Measurements from ENCODE around the gene SRGAP3. TPM values are rescaled to one million over a fixed set of nuclear protein-coding genes. Genes with fewer than 3 reads are reported as not detected.

The SRGAP3 gene
- total and polyA plus RNA-seq, 3 donors from 2014 or later: 16.5 to 65.9 (median 58.5) TPM

GRCh38 chr3:9111866-9112265 lies 137.6 kb downstream of the SRGAP3 start:
- 47 to 54% methylated on average over 3 to 5 of the region's 5 CpGs for WGBS, 2 donors
- peak; percentile 62 for DNase-seq
- Histone ChIP-seq H3K36me3 (ENCODE audit: low read depth, missing control alignments) (no peaks in the 10 kb centered on the region), H3K27me3 (no peaks in the 10 kb centered on the region), H3K9me3 (no peaks in the 10 kb centered on the region), H3K4me1 (no peaks in the 10 kb centered on the region), H3K4me3 (no peak overlapping the region), H3K27ac (no peak overlapping the region)
- TF ChIP-seq POLR2A (IDR thresholded peaks at IDR 0.05): no peak
- peak in 1 of 3 experiments; percentile 25 for TF ChIP-seq CTCF (IDR thresholded peaks at IDR 0.05)
- intact Hi-C loops (cut with DNase I; ENCODE audit: low total_unique reads): no loop called here

- Histone ChIP-seq H3K36me3 (ENCODE audit: low read depth, missing control alignments) (no peaks in the 10 kb centered on the region), H3K27me3 (no peaks in the 10 kb centered on the region), H3K27ac (no peak overlapping the region), H3K4me1 (no peaks in the 10 kb centered on the region), H3K9me3 (no peaks in the 10 kb centered on the region), H3K4me3 (no peak overlapping the region)
- TF ChIP-seq CTCF (IDR thresholded peaks at IDR 0.05) (no peak), POLR2A (IDR thresholded peaks at IDR 0.05) (no peak)
- intact Hi-C loops (cut with DNase I; ENCODE audit: low total_unique reads): no loop called here
- WGBS, 2 donors: 92% methylated on average over 7 of the region's 7 CpGs
- DNase-seq: no peak
These were observed 138.0 kb downstream of the SRGAP3 start for GRCh38 chr3:9111417-9111816.

- Histone ChIP-seq H3K27ac (no peak overlapping the region), H3K9me3 (no peaks in the 10 kb centered on the region), H3K36me3 (ENCODE audit: low read depth, missing control alignments) (no peaks in the 10 kb centered on the region), H3K27me3 (no peaks in the 10 kb centered on the region), H3K4me3 (no peak overlapping the region), H3K4me1 (no peaks in the 10 kb centered on the region)
- no peak for DNase-seq
- intact Hi-C loops (cut with DNase I; ENCODE audit: low total_unique reads): no loop called here
- TF ChIP-seq POLR2A (IDR thresholded peaks at IDR 0.05): no peak
- TF ChIP-seq CTCF (IDR thresholded peaks at IDR 0.05): no peak
- 92 to 100% methylated on average over 3 to 5 of the region's 5 CpGs for WGBS, 2 donors
These were observed 138.6 kb downstream of the SRGAP3 start for GRCh38 chr3:9110802-9111201.

GRCh38 chr3:9110316-9110715 lies 139.1 kb downstream of the SRGAP3 start:
- no peaks in the 10 kb centered on the region for H3K36me3 ChIP-seq (ENCODE audit: low read depth, missing control alignments)
- intact Hi-C loops (cut with DNase I; ENCODE audit: low total_unique reads): no loop called here
- WGBS, 2 donors: 91 to 93% methylated on average over 10 to 12 of the region's 12 CpGs
- no peak overlapping the region for H3K4me3 ChIP-seq
- no peak for DNase-seq
- H3K27ac ChIP-seq: no peak overlapping the region
- TF ChIP-seq POLR2A (IDR thresholded peaks at IDR 0.05): no peak
- no peak for TF ChIP-seq CTCF (IDR thresholded peaks at IDR 0.05)
- H3K27me3 ChIP-seq: no peaks in the 10 kb centered on the region
- H3K9me3 ChIP-seq: no peaks in the 10 kb centered on the region
- H3K4me1 ChIP-seq: no peaks in the 10 kb centered on the region

GRCh38 chr3:9109568-9109914 lies 139.9 kb downstream of the SRGAP3 start:
- no peaks in the 10 kb centered on the region for H3K36me3 ChIP-seq (ENCODE audit: low read depth, missing control alignments)
- no peaks in the 10 kb centered on the region for H3K9me3 ChIP-seq
- no peak overlapping the region for H3K27ac ChIP-seq
- TF ChIP-seq POLR2A (IDR thresholded peaks at IDR 0.05) (no peak), CTCF (IDR thresholded peaks at IDR 0.05) (no peak)
- H3K27me3 ChIP-seq: no peaks in the 10 kb centered on the region
- no peaks in the 10 kb centered on the region for H3K4me1 ChIP-seq
- no peak for DNase-seq
- WGBS, 2 donors: 80 to 81% methylated on average over 3 of the region's 3 CpGs
- intact Hi-C loops (cut with DNase I; ENCODE audit: low total_unique reads): no loop called here
- H3K4me3 ChIP-seq: no peak overlapping the region

All from testis (tissue), 3 donors.